HepG2 (cell line): ENCODE measurements around the gene CHRD. TPM values are rescaled to one million over a fixed set of nuclear protein-coding genes. Genes with fewer than 3 reads are reported as not detected.

Experiments used
- ARID4A ChIP-seq: sonication (generic); formaldehyde crosslinking; IDR thresholded peaks from 2 replicates; pipeline ENCODE4 v1.5.0; 2020; ENCODE audit warnings: mild to moderate bottlenecking, missing genetic modification reagents, borderline replicate concordance
- BORCS8-MEF2B ChIP-seq: sonication (generic); formaldehyde crosslinking; IDR thresholded peaks from 2 replicates; pipeline ENCODE4 v1.8.0; 2022; ENCODE audit warnings: mild to moderate bottlenecking, missing genetic modification reagents
- CREM ChIP-seq, 2 experiments: sonication (generic) in 1 of 2; formaldehyde crosslinking in 1 of 2; IDR thresholded peaks; 2 replicates each; pipeline versions ENCODE4 v1.4.0 to v1.6.1; 2016 to 2020; ENCODE audit warnings: antibody characterized with exemption in 1 of 2, mild to moderate bottlenecking in 1 of 2, missing genetic modification reagents in 1 of 2
- DMAP1 ChIP-seq: IDR thresholded peaks from 2 replicates; pipeline ENCODE4 v1.6.1; 2016
- MXD1 ChIP-seq: sonication (generic); formaldehyde crosslinking; IDR thresholded peaks from 2 replicates; pipeline ENCODE4 v1.4.0; 2020; ENCODE audit warnings: mild to moderate bottlenecking, missing genetic modification reagents
- NONO ChIP-seq, 2 experiments: fragments of 450-650 bp in 1 of 2; sonication (generic) in 1 of 2; formaldehyde crosslinking in 1 of 2; IDR thresholded peaks in 1 of 2; conservative IDR thresholded peaks in 1 of 2; 2 replicates each; pipeline versions ENCODE4 v1.6.1 to v1.8.0; 2017 to 2022; ENCODE audit warnings: mild to moderate bottlenecking in 1 of 2, missing genetic modification reagents in 1 of 2, moderate library complexity in 1 of 2
- PCBP2 ChIP-seq: fragments of 200-400 bp; formaldehyde crosslinking; optimal IDR thresholded peaks from 2 replicates; pipeline ENCODE3; 2018; ENCODE audit warnings: low read length, low read depth; ENCODE audit not compliant: poor library complexity, severe bottlenecking
- PHB2 ChIP-seq: fragments of 450-650 bp; IDR thresholded peaks from 2 replicates; pipeline ENCODE4 v1.6.1; 2018; ENCODE audit not compliant: partially characterized antibody
- RXRB ChIP-seq: IDR thresholded peaks from 2 replicates; pipeline ENCODE4 v1.6.1; 2016; ENCODE audit warnings: borderline replicate concordance, missing genetic modification reagents, missing compliant biosample characterization
- SALL1 ChIP-seq: sonication (generic); formaldehyde crosslinking; IDR thresholded peaks from 2 replicates; pipeline ENCODE4 v1.8.0; 2022; ENCODE audit warnings: mild to moderate bottlenecking, missing genetic modification reagents
- SOX6 ChIP-seq, 2 experiments: fragments of 450-650 bp in 1 of 2; sonication (generic) in 1 of 2; formaldehyde crosslinking in 1 of 2; IDR thresholded peaks; 2 replicates each; pipeline versions ENCODE4 v1.4.0 to v1.6.1; 2017 to 2020; ENCODE audit warnings: antibody characterized with exemption in 1 of 2, mild to moderate bottlenecking in 1 of 2, missing genetic modification reagents in 1 of 2
- SRSF4 ChIP-seq: fragments of 200-400 bp; formaldehyde crosslinking; IDR thresholded peaks from one replicate; pipeline ENCODE4 v1.6.1; 2018; ENCODE audit warnings: mild to moderate bottlenecking, low read depth, low read length, moderate library complexity; ENCODE audit not compliant: poor library complexity, severe bottlenecking
- ZFP82 ChIP-seq: sonication (generic); formaldehyde crosslinking; IDR thresholded peaks from 2 replicates; pipeline ENCODE4 v1.5.1; 2020; ENCODE audit warnings: mild to moderate bottlenecking, missing genetic modification reagents, borderline replicate concordance
- ZFP91 ChIP-seq: sonication (generic); formaldehyde crosslinking; IDR thresholded peaks from 2 replicates; pipeline ENCODE4 v1.9.0; 2022; ENCODE audit warnings: missing genetic modification reagents, mild to moderate bottlenecking, borderline replicate concordance
- ZFY ChIP-seq: sonication (generic); formaldehyde crosslinking; IDR thresholded peaks from 2 replicates; pipeline ENCODE4 v1.4.0; 2020; ENCODE audit warnings: missing genetic modification reagents
- ZNF430 ChIP-seq: sonication (generic); formaldehyde crosslinking; IDR thresholded peaks from 2 replicates; pipeline ENCODE4 v1.9.0; 2021; ENCODE audit warnings: mild to moderate bottlenecking, missing genetic modification reagents
- ZNF451 ChIP-seq: sonication (generic); formaldehyde crosslinking; IDR thresholded peaks from 2 replicates; pipeline ENCODE4 v1.5.0; 2020; ENCODE audit warnings: mild to moderate bottlenecking, missing genetic modification reagents
- ZNF629 ChIP-seq: sonication (generic); formaldehyde crosslinking; conservative IDR thresholded peaks from 2 replicates; pipeline ENCODE4 v1.5.0; 2020; ENCODE audit warnings: missing genetic modification reagents
- ZNF773 ChIP-seq: sonication (generic); formaldehyde crosslinking; IDR thresholded peaks from 2 replicates; pipeline ENCODE4 v1.4.0; 2020; ENCODE audit warnings: missing genetic modification reagents, borderline replicate concordance
- ZSCAN20 ChIP-seq: sonication (generic); formaldehyde crosslinking; IDR thresholded peaks from 2 replicates; pipeline ENCODE4 v1.4.0; 2020; ENCODE audit warnings: missing genetic modification reagents, mild to moderate bottlenecking, borderline replicate concordance
- polyA plus RNA-seq, 8 experiments: library from polyadenylated mRNA; depleted of rRNA in 3 of 8; stranded (reverse) in 7 of 8; unstranded in 1 of 8; fragments of >200 nt; fragmentation: Illumina TruSeq in 4 of 8; extraction: Trizol in 4 of 8; gene quantifications; 2 replicates each; pipeline versions ENCODE4 v1.2.1 to v1.2.3, GENCODE V29; 2011 to 2016; ENCODE audit warnings: low read depth in 4 of 8, missing spikeins in 1 of 8, mixed read lengths in 1 of 8; ENCODE audit not compliant: insufficient read depth in 1 of 8
- total RNA-seq, 5 experiments: library from RNA; depleted of rRNA; stranded (reverse); fragments of >200 nt; fragmentation: Illumina TruSeq; extraction: Trizol; gene quantifications; 2 replicates each; pipeline ENCODE4 v1.2.3, GENCODE V29; 2016; ENCODE audit warnings: low read depth in 1 of 5

Gene CHRD
- total and polyA plus RNA-seq, 2 of the 13 experiments (the other 11 are each of a cell fraction or from before 2014, with no cell fraction given) = 22.2 to 35.2 TPM

- TF ChIP-seq ARID4A (CRISPR knock-in tag) (peak; percentile 34; the same call in 1 of the 2 replicates), ZNF430 (CRISPR knock-in tag) (0 out of 2 replicates have a peak, but pooled peaks have one; percentile 16), ZFP82 (0 out of 2 replicates have a peak, but pooled peaks have one; percentile 27), ZNF629 (CRISPR knock-in tag) (no peak), PCBP2 (no peak), ZFP91 (CRISPR knock-in tag) (peak; percentile 64; the same call in 1 of the 2 replicates), ZFY (peak; percentile 83), ZNF773 (CRISPR knock-in tag) (0 out of 2 replicates have a peak, but pooled peaks have one; percentile 31), ZNF451 (CRISPR knock-in tag) (no peak), BORCS8-MEF2B (CRISPR knock-in tag) (peak; percentile 30; the same call in 1 of the 2 replicates), PHB2 (no peak), RXRB (CRISPR knock-in tag) (no peak), ZSCAN20 (CRISPR knock-in tag) (no peak), SALL1 (CRISPR knock-in tag) (peak; percentile 48), NONO (IDR thresholded peaks at IDR 0.05) (no peak), NONO (CRISPR knock-in tag; conservative IDR thresholded peaks at IDR 0.05) (peak; percentile 26; the same call in 1 of the 2 replicates), MXD1 (CRISPR knock-in tag) (0 out of 2 replicates have a peak, but pooled peaks have one; percentile 27), SOX6 (IDR thresholded peaks at IDR 0.05) (no peak), SOX6 (CRISPR knock-in tag; IDR thresholded peaks at IDR 0.05) (no peak), CREM (IDR thresholded peaks at IDR 0.05) (peak; percentile 38; the same call in 1 of the 2 replicates), CREM (CRISPR knock-in tag; IDR thresholded peaks at IDR 0.05) (no peak), DMAP1 (CRISPR knock-in tag) (0 out of 2 replicates have a peak, but pooled peaks have one; percentile 49), SRSF4 (no peak)
Observed at GRCh38 chr3:184336547-184337398, 43.1 kb upstream of the CHRD start (continued).
